Suprapubic skin (tissue), 4 donors: ENCODE measurements around the gene TBC1D16. TPM values are rescaled to one million over a fixed set of nuclear protein-coding genes. Genes with fewer than 3 reads are reported as not detected.

Source experiments
- DNase-seq, 2 donors: peaks; one replicate each; pipeline ENCODE4 v3.0.0-alpha.2; 2019; ENCODE audit warnings: low spot score in 2 of 2
- H3K27ac ChIP-seq: fragments of 200-600 bp; sonication (generic); one replicate; pipeline ENCODE4 v1.5.1; 2019
- H3K27me3 ChIP-seq: fragments of 200-600 bp; sonication (generic); one replicate; pipeline ENCODE4 v1.5.1; 2019
- H3K36me3 ChIP-seq: fragments of 200-600 bp; sonication (generic); one replicate; pipeline ENCODE4 v1.5.1; 2019
- H3K4me1 ChIP-seq: fragments of 200-600 bp; sonication (generic); one replicate; pipeline ENCODE4 v1.5.1; 2019
- H3K4me3 ChIP-seq: fragments of 200-600 bp; sonication (generic); one replicate; pipeline ENCODE4 v1.5.1; 2019; ENCODE audit warnings: mild to moderate bottlenecking
- H3K9me3 ChIP-seq: fragments of 200-600 bp; sonication (generic); one replicate; pipeline ENCODE4 v1.5.1; 2019
- EP300 ChIP-seq: sonication (generic); formaldehyde crosslinking; IDR thresholded peaks from one replicate; pipeline ENCODE4 v1.6.1; 2017; ENCODE audit warnings: antibody characterized with exemption
- POLR2A ChIP-seq, 2 donors: fragments of 450-650 bp; IDR thresholded peaks; one replicate each; pipeline ENCODE4 v1.6.1; 2017; ENCODE audit warnings: antibody characterized with exemption in 2 of 2, mild to moderate bottlenecking in 2 of 2, moderate library complexity in 2 of 2
- POLR2AphosphoS5 ChIP-seq, 3 donors: sonication (generic); formaldehyde crosslinking; IDR thresholded peaks; one replicate each; pipeline ENCODE4 v1.6.1; 2017; ENCODE audit warnings: antibody characterized with exemption in 3 of 3
- WGBS: methylation state at CpG from one replicate; pipeline ENCODE4 v1.1.5; 2018; 5-methylcytosine and 5-hydroxymethylcytosine counted together
- total RNA-seq, 4 donors: library from RNA; depleted of rRNA; stranded (reverse); fragments of >200 nt; gene quantifications; one replicate each; pipeline ENCODE4 v1.1.0, GENCODE V29; 2016
- TF ChIP-seq, protein P1 (sequence below), 2 donors: fragments of 200-600 bp in 1 of 2; fragments of 450-650 bp in 1 of 2; sonication (generic) in 1 of 2; IDR thresholded peaks; one replicate each; pipeline ENCODE4 v1.5.1; 2016 to 2019; ENCODE audit warnings: antibody characterized with exemption in 2 of 2, mild to moderate bottlenecking in 1 of 2, moderate library complexity in 1 of 2

Gene TBC1D16
- total RNA-seq, 4 donors from 2014 or later, result 18.6 to 33.6 (median 22.7) TPM

DNA sequence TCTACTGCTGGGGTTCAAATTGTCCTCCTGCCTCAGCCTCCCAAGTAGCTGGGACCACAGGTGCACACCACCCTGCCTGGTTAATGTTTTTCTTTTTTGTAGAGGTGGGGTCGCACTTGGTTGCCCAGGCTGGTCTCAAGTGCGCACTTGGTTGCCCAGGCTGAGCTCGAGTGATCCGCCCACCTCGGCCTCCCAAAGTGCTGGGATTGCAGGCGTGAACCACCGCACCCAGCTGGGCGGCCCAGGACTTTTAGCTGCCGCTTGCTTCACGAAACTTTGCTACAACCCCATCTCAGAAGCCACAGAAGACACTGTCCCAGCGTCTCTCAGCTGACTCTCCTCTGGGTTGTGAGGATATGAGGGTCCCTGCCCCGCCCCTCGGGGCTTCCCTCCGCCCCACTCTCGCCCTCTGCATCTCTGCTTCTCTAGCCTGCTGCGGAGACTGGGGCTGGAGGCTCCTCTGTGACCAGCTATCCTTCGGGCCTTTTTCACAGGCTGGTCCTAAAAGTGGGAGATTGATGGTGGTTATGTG lies 147.6 kb downstream of the TBC1D16 start:
- Histone ChIP-seq H3K27ac (no peak overlapping the region), H3K27me3 (peaks cover 70% of the 10 kb centered on the region), H3K36me3 (no peaks in the 10 kb centered on the region), H3K4me3 (no peak overlapping the region), H3K9me3 (no peaks in the 10 kb centered on the region), H3K4me1 (peaks cover 20% of the 10 kb centered on the region)
- TF ChIP-seq, protein P1, sequence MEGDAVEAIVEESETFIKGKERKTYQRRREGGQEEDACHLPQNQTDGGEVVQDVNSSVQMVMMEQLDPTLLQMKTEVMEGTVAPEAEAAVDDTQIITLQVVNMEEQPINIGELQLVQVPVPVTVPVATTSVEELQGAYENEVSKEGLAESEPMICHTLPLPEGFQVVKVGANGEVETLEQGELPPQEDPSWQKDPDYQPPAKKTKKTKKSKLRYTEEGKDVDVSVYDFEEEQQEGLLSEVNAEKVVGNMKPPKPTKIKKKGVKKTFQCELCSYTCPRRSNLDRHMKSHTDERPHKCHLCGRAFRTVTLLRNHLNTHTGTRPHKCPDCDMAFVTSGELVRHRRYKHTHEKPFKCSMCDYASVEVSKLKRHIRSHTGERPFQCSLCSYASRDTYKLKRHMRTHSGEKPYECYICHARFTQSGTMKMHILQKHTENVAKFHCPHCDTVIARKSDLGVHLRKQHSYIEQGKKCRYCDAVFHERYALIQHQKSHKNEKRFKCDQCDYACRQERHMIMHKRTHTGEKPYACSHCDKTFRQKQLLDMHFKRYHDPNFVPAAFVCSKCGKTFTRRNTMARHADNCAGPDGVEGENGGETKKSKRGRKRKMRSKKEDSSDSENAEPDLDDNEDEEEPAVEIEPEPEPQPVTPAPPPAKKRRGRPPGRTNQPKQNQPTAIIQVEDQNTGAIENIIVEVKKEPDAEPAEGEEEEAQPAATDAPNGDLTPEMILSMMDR (IDR thresholded peaks at IDR 0.05), result no peak
- TF ChIP-seq EP300 (no peak), POLR2A (IDR thresholded peaks at IDR 0.05) (no peak), POLR2AphosphoS5 (IDR thresholded peaks at IDR 0.05) (no peak)
- WGBS, result 89% methylated on average over 17 of the region's 17 CpGs
- DNase-seq, result no peak

DNA sequence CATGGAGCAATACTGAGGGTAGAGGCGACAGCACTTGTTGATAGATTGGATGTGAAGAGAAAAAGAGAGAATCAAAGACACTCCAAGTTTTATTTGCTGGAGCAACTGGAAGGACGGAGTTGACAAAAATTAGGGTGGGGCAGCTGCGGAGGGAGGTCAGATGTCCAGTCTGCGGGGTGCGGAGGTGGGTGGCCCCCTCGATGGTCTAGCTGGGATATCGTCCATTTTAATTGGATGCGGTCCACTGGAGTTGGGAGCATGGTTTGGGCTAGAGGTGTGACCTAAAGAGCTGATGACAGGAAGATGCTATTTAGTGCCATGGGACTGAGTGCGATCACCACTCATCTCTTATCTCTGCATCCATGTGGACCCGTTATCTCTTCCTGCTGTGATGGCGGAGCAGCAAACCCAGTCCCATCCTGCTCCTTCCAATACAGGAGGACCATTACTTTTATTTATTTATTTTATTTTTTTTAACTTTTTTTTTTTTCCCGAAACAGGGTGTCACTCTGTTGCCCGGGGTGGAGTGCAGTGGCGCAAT lies 148.2 kb downstream of the TBC1D16 start:
- Histone ChIP-seq H3K27ac (no peak overlapping the region), H3K9me3 (no peaks in the 10 kb centered on the region), H3K27me3 (peaks cover 68% of the 10 kb centered on the region), H3K36me3 (no peaks in the 10 kb centered on the region), H3K4me3 (no peak overlapping the region), H3K4me1 (peaks cover 15% of the 10 kb centered on the region)
- WGBS, result 90% methylated on average over 14 of the region's 14 CpGs
- TF ChIP-seq POLR2A (IDR thresholded peaks at IDR 0.05), result no peak
- TF ChIP-seq, protein P1 (IDR thresholded peaks at IDR 0.05), result no peak
- TF ChIP-seq POLR2AphosphoS5 (IDR thresholded peaks at IDR 0.05), result no peak
- no peak for TF ChIP-seq EP300
- no peak for DNase-seq

DNA sequence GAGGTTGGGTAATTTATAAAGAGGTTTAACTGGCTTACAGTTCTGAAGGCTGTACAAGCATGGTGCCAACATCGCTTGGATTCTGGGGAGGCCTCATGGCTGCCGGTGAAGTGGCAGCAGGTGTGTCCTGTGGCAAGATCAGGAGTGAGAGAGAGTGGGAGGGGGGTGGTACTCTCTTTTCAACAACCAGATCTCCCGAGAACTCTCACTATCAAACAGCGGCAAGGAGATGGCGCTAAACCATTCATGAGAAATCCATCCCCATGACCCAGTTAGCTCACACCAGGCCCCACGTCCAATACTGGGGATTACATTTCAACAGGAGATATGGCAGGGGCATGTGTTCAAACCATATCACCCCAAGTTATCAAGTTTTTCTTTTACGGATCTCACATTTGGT lies 152.5 kb downstream of the TBC1D16 start:
- 74% methylated on average over 7 of the region's 7 CpGs for WGBS
- TF ChIP-seq EP300 (no peak), POLR2A (IDR thresholded peaks at IDR 0.05) (no peak), POLR2AphosphoS5 (IDR thresholded peaks at IDR 0.05) (no peak)
- TF ChIP-seq, protein P1 (IDR thresholded peaks at IDR 0.05), result no peak
- no peak overlapping the region for H3K4me3 ChIP-seq

More for the DNA sequence above, 152.5 kb downstream of the TBC1D16 start:
- H3K27me3 ChIP-seq, result peaks cover 37% of the 10 kb centered on the region
- no peak overlapping the region for H3K27ac ChIP-seq
- DNase-seq, result no peak
- no peaks in the 10 kb centered on the region for H3K9me3 ChIP-seq
- H3K36me3 ChIP-seq, result no peaks in the 10 kb centered on the region
- no peaks in the 10 kb centered on the region for H3K4me1 ChIP-seq

Other genes with a start within 250 kb of the TBC1D16 start
- gene CBX8, start 238.8 kb downstream of the TBC1D16 start, total RNA-seq, result 1 to 10 TPM; 2.3 to 6.4 (median 3.1) TPM
- 10 to 100 TPM; 33.0 to 47.7 (median 38.0) TPM for gene CBX4, start 196.4 kb downstream of the TBC1D16 start, total RNA-seq
- 1 to 10 TPM; 1.2 to 4.4 (median 2.9) TPM for gene CCDC40, start 770 bp upstream of the TBC1D16 start, total RNA-seq
- gene GAA, start 65.7 kb upstream of the TBC1D16 start, total RNA-seq, result 10 to 100 TPM; 39.4 to 59.9 (median 45.3) TPM
- 10 to 100 TPM; 59.8 to 69.2 (median 65.7) TPM for gene EIF4A3, start 111.3 kb upstream of the TBC1D16 start, total RNA-seq
- gene CARD14, start 134.2 kb upstream of the TBC1D16 start, total RNA-seq, result 10 to 100 TPM; 32.1 to 92.5 (median 45.3) TPM
- gene SGSH, start 184.5 kb upstream of the TBC1D16 start, total RNA-seq, result 10 to 100 TPM; 27.0 to 79.3 (median 31.2) TPM
- 10 to 100 TPM; 14.1 to 38.9 (median 26.5) TPM for gene SLC26A11, start 184.6 kb upstream of the TBC1D16 start, total RNA-seq
- gene RNF213, start 225.0 kb upstream of the TBC1D16 start, total RNA-seq, result 100 to 1,000 TPM in 2 of 4 donors, 10 to 100 TPM in 2; 57.8 to 197 (median 94.1) TPM